CD4-positive, alpha-beta T cell treated with Interferon gamma for 1 hour (primary cell): ENCODE data around the gene BAHCC1.
A peak's percentile ranks its signal among the peaks of the same experiment; 100 is the strongest.

ENCODE experiments used
- DNase-seq: peaks from one replicate; pipeline ENCODE4 v3.0.0-alpha.2; 2020

Gene BAHCC1

DNA sequence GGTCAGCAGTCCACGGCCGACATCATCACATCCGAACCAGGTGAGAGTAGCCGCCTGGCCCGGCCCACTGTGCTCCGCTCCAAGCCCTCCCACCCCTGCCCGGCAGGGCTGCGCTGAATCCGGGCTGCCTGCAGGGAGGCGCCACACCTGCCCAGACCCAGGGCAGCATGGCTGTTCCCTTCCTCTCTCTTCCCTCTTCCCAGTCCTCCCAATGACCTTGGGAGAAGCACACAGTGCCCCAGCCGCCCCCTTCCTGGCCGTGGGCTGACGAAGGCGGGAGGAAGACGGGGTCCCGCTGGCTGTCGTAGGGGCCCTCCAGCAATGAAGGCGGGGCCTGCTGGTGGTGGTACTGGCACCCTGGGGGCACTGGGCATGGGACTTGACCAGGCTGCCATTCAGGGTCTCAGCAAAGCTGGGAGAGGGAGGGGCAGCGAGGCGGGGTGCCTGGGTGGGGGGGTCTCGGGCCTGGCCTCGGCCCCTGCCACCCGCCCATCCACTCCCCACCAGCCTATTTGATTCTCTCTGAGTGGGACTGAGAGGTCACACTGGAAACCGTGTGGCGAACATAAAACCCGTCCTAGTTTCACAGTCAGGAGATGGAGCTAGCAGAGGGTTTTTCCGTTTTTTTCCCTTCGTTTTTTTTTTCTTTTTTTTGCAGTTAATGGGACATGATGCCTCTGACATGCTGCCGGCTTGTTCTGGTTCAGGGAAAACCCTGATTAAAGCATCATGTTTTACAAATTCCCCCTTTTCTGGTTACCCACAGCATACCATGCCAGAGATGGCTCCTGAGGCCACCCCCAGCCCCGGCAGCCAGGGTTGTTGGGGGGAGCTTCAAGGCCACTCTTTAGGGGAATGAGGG, 50.6 kb downstream of the BAHCC1 start:
- DNase-seq = no peak

DNA sequence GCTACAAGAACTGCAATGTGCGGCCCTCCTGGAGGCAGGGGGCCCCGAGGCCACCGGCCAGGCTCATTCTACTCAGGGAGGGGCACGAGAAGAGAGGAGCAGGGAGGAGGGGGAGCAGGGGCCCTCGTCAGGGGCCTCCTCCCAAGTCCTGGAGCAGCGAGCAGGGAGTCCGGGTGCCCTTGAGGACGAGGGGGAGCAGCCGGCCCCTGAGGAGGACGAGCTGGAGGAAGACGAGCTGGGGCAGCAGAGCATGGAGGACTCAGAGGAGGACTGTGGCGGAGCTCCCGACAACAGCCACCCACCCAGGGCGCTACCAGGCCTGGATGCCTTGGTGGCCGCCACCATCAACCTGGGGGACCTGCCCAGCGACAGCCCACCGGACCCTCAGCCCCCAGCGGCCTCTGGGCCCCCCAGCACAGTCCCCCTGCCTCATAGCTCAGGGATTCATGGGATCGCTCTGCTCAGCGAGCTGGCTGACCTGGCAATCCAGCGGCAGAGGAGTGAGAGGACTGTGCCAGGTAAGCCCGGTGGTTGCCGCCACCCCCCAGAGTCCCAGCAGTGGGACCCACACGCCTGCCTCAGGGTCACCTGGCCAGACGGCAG, 52.2 kb downstream of the BAHCC1 start:
- DNase-seq = no peak

DNA sequence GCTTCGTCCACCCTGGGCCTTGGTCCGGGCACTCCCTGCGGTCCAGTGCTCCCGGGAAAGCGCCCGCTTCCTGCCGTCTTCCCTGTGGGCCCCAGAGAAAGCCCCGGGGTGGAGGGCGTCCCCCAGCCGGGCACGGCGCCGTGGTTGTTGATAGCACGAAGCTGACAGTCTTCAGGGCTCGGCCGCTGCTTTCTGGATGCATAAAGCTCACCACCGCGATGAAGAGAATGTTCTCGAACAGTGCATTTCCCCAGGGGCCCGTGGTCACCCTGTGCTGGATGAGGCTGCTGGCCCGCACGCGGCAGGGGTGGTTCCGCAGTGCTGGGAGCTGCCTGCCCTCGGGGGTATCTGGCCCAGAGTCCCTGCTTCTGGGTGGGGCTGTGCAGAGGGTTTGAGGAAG, 53.2 kb downstream of the BAHCC1 start:
- DNase-seq = no peak

DNA sequence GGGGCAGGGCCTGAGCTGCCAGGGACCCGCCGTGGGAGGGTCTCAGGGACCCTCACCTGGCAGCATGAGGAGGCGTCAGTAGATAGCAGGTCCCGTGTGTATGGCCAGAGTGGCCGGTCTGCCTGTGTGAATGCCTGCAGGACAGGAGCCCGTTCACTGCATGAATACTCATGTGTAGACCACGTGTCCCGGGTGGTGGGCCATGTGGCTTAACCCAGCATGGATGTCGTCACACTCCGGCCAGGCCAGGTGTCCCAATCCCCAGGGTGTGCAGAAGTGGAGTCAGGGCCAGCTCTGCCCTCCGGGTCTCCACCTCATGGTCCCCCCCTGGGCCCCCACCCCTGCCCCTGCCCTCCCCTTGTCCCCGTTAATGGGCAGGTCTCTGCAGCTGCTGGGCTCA, 53.7 kb downstream of the BAHCC1 start:
- DNase-seq = no peak

DNA sequence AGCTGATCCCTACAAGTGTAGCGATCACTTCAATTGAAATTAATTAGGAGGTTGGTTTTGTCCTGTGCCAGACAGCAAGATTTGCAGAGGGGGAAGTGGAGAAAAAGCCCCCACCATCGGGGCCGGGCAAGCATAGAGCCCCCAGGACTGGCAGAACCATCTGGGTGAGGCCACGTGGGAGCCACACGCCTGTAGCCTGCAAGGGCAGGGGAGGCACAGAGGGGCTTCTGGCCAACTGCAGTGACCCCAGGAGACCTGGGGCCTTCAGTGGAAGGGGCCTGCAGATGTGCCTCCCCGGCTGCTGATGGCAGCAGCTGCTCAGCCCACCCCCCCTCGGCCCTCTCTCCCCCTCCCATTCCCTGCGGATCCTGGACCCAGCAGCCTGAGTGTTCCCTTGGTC, 54.1 kb downstream of the BAHCC1 start:
- DNase-seq = no peak

DNA sequence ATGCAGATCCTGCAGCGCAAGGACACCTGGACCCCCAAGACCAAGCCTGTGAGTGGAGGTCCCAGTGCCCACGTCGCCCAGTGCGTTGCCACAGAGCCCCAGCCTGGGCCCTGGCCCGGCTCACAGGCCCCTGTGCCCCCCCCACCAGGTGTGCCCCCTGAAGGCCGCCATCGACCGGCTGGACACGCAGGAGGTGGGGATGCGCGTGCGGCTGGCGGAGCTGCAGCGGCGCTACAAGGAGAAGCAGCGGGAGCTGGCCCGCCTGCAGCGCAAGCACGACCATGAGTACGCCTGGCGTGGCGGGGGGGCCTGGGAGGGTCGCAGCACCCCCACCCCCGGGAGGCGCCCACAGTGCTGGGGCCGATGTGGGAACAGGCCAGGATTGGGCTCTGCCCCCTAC, 56.6 kb downstream of the BAHCC1 start:
- no peak for DNase-seq

DNA sequence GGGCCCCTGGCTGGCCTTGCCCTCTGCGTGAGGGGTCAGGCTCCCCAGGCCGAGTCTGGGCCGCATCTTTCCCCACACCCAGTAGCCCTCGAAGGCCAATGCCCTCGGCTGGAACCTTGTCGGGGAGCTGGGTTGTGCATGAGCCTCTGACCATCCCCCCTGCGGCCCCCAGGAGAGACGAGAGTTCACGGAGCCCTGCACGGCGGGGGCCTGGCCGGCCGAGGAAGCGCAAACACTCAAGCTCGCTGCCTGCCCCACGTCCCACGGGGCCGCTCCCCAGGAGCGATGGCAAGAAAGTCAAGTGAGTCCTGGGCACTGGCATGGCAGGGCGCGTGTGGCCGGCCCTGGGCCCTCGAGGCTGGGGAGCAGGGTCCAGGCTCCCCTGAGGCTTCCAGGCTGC, 57.3 kb downstream of the BAHCC1 start:
- DNase-seq = no peak

DNA sequence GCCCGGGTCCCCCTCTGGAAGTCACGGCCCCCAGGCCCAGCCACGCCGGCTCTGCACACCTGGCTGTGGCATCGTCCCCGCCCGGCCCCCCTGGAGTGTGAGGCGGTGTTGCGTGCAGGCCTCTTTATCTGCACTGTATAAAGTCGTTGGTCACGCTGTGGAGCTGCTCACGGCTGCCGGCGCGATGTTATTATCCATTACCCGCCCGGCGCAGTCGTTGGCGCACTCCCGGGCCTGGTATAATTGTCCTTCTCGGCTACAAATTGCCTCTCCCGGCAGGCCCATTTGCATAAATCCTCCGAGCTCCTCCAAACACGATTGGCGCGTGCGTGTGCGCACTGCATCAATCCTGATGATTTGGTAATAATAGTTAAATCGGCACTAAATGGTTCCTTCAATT, 57.8 kb downstream of the BAHCC1 start:
- DNase-seq = no peak

DNA sequence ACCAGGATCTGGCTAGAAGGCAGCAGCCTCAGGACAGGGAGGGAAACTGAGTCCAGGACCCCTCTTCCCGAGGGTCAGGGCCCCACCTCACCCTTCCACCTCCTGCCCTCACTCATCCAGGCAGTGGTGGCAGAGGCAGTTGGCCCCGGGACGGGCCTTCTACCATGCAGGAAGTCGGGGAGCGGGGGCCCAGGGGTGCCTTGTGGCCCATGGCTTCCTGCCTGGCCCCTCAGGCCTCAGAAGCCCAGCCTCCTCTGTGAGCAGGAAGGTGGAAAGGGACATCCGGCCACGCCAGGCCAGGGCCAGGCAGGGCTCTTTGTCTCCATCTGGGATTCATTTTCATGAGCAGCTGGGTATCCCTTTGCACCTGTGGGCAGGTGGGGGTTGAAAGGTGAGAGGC, 58.5 kb downstream of the BAHCC1 start:
- peak; percentile 12 for DNase-seq

DNA sequence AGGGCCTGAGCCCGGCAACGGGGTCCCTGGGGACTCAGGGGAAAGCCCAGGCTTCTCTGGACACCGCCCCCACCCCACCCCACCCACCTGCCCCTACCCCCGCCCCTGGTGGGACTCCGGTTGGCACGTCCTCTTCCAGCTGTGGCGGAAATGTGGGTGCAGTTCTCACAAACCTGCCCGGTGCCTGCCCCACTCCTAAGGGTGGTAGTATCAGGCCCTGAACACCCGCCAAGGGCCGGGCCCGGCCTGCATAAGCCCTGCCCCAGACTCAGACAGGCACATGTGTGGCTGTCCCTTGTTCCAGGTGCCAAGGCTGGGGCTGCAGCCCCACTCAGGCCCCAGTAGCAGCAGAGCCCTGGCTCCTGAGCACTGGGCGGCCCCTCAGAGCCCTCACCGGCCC, 59.2 kb downstream of the BAHCC1 start:
- no peak for DNase-seq

DNA sequence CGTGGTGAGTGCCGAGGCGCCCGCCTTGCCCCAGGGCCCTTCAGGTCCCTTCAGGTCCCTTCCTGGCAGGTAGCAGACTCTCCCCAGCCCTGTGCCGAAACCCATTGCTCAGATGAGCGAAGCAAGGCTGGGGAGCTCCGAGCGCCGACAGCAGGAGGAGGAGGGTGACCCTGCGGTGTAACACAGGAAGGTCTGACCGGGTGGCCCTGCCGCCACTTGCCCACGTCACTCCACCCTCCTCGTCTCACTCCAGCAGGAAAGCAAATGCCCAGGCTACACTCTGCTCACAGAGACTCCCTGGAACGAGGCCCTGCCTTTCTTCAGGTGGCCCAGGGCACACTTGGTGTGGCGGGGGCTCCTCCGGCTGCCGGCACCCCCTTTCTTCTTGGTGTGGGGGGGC, 60.1 kb downstream of the BAHCC1 start:
- DNase-seq = peak; percentile 20

DNA sequence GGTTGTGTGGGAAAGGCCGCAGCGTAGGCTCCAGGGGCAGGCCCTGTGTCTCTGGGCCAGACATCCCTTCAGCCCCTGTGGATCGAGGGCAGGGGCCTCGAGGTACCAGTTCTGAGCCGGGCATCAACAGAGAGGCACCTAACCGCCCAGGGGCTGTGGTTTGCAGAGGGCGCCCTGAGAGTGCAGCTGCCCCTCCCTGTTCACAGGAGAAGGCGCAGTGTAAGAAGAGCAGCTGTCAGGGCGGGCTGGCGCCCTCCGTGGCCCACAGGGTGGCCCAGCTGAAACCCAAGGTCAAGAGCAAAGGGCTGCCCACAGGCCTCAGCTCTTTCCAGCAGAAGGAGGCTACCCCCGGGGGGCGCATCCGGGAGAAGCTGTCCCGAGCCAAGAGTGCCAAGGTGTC, 60.8 kb downstream of the BAHCC1 start:
- no peak for DNase-seq

DNA sequence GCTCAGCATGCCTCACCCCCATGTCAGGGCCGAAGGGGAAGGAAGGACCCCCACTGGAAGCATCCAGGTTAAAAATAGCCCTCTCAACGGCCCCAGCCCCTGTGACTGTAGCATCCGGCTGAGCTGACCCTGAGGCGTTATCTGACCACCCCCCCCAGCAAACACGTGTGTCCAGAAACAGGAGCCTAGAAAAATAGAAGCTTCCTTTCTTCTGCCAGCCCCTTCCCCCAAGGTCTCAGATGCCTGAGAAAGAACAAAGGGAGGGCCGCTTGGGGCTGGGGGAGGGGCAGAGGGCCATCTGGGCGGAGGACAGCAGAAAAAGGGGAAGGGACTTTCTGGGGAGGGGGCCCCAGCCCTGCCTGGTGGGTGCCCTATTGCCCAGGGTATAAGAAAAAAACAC, 61.5 kb downstream of the BAHCC1 start:
- DNase-seq = no peak

DNA sequence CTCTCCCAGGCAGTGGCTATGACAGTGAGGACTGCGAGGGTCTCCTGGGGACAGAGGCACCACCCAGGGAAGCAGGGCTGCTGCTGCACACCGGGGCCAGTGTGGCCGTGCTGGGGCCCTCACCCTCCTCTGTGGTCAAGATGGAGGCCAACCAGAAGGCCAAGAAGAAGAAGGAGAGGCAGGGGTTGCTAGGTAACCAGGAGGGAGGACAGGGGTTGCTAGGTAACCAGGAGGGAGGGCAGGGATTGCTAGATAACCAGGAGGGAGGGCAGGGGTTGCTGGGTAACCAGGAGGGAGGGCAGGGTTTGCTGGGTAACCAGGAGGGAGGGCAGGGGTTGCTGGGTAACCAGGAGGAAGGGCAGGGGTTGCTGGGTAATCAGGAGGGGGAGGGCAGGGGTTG, 62.1 kb downstream of the BAHCC1 start:
- no peak for DNase-seq

DNA sequence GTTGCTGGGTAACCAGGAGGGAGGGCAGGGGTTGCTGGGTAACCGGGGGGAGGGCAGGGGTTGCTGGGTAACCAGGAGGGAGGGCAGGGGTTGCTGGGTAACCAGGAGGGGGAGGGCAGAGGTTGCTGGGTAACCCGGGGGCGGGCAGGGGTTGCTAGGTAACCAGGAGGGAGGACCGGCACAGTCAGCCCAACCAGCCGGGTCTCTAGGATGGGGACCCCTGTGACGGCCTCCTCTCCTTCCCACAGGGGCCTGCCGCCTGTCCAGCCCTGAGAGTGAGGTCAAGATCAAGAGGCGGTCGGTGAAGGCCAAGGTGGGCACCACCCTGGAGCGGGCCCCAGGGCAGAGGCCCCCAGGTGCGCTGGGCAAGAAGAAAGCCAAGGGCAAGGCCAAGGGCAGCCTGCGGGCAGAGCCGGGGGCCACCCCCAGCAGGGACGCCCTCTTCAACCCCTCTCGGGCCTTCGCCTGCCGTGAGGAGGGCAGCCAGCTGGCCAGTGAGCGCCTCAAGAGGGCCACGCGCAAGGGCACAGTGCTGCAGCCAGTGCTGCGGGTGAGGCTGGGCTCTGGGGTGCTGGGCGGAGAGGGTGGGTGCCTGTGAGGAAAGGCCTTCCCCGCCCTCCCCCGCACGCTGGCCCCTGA, 62.8 kb downstream of the BAHCC1 start:
- no peak for DNase-seq

DNA sequence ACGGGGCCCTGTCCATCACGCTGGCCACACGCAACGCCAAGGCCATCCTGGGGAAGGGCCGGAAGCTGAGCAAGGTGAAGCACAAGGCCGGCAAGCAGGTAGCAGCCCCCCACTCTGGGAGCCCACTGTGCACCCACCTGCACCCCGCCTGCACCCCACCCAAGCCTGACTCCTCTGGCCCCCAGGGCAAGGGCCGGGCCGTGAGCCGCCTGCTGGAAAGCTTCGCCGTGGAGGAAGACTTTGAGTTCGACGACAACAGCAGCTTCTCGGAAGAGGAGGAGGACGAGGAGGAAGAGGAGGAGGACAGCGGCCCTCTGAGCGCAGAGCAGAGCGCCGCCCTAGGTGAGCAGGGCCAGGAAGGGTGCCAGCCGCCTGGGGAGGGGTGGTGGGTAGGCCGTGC, 63.4 kb downstream of the BAHCC1 start:
- no peak for DNase-seq

DNA sequence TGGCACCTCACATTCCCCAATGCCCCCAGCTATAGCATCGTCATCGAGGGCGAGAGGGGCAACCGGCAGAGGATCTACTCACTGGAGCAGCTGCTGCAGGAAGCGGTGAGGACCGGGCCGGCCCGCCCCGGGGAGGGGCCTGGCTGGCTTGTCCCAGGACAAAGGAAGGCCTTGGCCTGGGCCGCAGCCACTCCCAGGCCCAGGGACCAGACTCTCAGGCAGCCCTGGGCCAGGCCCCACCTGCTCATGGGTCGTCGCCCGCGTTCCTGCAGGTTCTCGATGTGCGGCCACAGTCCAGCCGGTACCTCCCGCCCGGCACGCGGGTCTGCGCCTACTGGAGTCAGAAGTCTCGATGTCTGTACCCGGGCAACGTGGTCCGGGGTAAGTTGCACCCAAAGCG, 64.0 kb downstream of the BAHCC1 start:
- DNase-seq = no peak

DNA sequence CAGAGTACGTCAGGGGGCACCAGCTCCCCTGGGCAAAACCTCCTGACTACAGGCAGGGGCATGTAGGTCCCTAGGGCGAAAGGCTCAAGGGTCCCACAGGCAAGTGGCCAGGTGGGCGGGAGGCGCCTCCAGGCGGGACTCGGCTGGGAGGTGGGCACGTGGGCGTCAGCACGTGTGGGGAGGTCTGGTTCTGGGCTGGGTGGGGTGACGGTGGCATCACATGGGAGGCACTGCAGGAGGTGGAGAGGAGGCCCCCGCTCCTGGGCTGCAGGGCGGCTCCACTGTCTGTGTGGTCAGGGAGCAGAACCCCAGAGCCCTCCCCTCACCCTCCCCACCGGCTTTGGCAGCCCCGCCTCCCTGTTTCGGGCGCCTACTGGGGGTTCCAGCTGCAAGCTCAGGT, 64.6 kb downstream of the BAHCC1 start:
- DNase-seq = no peak

DNA sequence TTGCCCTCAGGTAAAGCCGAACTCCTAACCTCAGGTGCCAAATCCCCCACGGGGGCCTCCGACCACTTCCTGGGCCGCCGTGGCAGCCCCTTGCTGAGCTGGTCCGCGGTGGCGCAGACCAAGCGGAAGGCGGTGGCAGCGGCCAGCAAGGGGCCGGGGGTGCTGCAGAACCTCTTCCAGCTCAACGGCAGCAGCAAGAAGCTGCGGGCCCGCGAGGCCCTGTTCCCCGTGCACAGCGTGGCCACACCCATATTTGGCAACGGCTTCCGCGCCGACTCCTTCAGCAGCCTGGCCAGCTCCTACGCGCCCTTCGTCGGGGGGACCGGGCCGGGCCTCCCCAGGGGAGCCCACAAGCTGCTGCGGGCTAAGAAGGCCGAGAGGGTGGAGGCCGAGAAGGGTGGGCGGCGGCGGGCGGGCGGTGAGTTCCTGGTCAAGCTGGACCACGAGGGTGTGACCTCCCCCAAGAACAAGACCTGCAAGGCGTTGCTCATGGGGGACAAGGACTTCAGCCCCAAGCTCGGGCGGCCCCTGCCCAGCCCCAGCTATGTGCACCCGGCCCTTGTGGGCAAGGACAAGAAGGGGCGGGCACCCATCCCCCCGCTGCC, 65.7 kb downstream of the BAHCC1 start:
- DNase-seq = no peak

DNA sequence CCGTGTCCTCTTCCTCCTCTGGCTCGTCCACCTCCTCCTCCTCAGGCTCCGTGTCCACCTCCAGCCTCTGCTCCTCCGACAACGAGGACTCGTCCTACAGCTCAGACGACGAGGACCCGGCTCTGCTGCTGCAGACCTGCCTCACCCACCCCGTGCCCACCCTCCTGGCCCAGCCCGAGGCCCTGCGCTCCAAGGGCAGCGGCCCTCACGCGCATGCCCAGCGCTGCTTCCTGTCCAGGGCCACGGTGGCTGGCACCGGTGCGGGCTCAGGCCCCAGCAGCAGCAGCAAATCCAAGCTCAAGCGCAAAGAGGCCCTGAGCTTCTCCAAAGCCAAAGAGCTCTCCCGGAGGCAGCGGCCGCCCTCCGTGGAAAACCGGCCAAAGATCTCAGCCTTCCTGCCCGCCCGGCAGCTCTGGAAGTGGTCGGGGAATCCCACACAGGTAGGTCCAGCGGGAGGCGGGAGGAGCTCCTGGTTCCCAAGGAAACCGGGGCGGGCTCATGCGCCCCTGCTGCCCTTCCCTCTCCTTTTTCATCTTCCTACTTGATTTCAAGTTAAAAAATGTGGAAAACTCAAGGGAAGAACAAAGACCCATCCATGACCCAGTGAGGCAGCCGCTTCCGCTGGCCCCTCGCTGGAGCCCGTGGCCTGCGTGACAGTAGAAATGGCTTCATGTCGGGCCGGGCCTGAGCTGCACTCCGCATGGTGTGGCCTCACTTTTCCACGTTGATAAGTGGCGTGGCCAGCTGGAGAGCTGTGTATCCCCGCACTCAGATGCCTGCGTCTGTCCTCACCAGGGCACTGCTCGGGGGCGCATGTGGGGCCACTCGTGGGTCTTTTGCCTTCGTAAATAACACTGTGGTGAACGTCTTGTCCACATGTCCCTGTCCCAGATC, 66.6 kb downstream of the BAHCC1 start:
- DNase-seq = no peak

DNA sequence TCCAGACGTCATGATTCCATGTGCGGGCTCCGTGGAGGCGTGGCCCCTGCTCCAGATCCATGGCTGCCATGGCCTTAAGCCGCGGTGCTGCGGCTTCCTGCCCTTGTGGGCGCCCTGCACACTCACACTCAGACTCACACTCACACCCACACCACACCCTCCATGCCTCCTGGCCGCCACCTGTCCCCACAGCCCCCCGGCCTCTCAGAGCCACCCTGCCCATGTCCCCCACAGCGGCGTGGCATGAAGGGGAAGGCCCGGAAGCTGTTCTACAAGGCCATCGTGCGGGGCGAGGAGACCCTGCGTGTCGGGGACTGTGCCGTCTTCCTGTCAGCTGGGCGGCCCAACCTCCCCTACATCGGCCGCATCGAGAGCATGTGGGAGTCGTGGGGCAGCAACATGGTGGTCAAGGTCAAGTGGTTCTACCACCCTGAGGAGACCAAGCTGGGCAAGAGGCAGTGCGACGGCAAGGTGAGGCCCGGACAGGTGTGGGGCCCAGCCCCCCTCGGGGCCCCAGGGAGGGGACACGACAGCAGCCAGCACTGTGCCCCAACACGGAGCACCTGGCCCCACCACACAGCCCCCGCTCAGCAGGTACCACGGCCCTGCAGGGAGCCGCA, 67.4 kb downstream of the BAHCC1 start:
- DNase-seq = no peak

DNA sequence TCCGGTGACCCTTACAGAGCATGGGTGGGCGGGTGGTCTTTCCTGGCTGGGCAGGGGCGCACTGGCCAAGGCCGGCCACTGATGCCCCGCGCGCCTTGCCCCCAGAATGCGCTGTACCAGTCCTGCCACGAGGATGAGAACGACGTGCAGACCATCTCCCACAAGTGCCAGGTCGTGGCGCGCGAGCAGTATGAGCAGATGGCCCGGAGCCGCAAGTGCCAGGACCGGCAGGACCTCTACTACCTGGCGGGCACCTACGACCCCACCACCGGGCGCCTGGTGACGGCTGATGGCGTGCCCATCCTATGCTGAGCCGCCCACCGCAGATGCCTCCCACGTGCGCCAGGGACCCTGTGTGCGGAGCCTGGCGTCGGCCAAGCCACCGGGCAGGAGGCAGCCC, 68.2 kb downstream of the BAHCC1 start:
- no peak for DNase-seq
